ENCODE results near the gene PNPLA3. TPM values are rescaled to one million over a fixed set of nuclear protein-coding genes. Genes with fewer than 3 reads are reported as not detected.

The PNPLA3 gene
- polyA plus RNA-seq, 1 of the 3 experiments (the other 2 are of a cell fraction) = 3.2 TPM

GRCh38 chr22:43880541-43880991 is 43.0 kb upstream of the PNPLA3 start:
- no peak for DNase-seq
- Histone ChIP-seq H3K9me3 (no peaks in the 10 kb centered on the region), H3K9ac (no peak overlapping the region), H3K4me3 (ENCODE audit: low read depth in 2 of 2, low read length in 1 of 2) (no peak overlapping the region), H3K36me3 (replicated peaks in 1 of 2; ENCODE audit: control insufficient read depth in 1 of 2, insufficient read depth in 2 of 2, low read length in 1 of 2) (no peaks in the 10 kb centered on the region), H3K27me3 (ENCODE audit: insufficient read depth) (no peaks in the 10 kb centered on the region), H3F3A (replicated peaks; ENCODE audit: insufficient read depth) (no peaks in the 10 kb centered on the region), H3K27ac (ENCODE audit: low read depth in 2 of 2, low read length in 1 of 2) (no peak overlapping the region), H3K9me2 (no peaks in the 10 kb centered on the region), H2AFZ (ENCODE audit: low read depth) (no peak overlapping the region), H4K20me1 (ENCODE audit: insufficient read depth) (no peaks in the 10 kb centered on the region), H3K4me2 (no peak overlapping the region), H3K4me1 (ENCODE audit: control insufficient read depth in 1 of 2, insufficient read depth in 2 of 2, low read depth in 1 of 2, low read length in 1 of 2) (no peaks in the 10 kb centered on the region), H3K79me2 (ENCODE audit: insufficient read depth) (no peaks in the 10 kb centered on the region)
- ChIA-PET POLR2A (no interaction called here), CTCF (no interaction called here)
- TF ChIP-seq CTCF (IDR thresholded peaks at IDR 0.05) = no peak
- no peak for TF ChIP-seq RFX5 (IDR thresholded peaks at IDR 0.05; ENCODE audit: low read length)
- TF ChIP-seq IRF3 (IDR thresholded peaks at IDR 0.05; ENCODE audit: low read depth, low read length) = no peak
- no peak for TF ChIP-seq MXI1 (IDR thresholded peaks at IDR 0.05; ENCODE audit: low read depth, low read length)
- no peak for TF ChIP-seq ELF1 (IDR thresholded peaks at IDR 0.05)
- no peak for TF ChIP-seq SIN3A (IDR thresholded peaks at IDR 0.05; ENCODE audit: borderline replicate concordance, low read depth, low read length)
- 86% methylated on average over 3 of the region's 15 CpGs for WGBS (ENCODE audit: low lambda C conversion rate)

GRCh38 chr22:43881091-43882061 is 42.2 kb upstream of the PNPLA3 start:
- DNase-seq = no peak
- no peak overlapping the region for H3K4me2 ChIP-seq
- no peak overlapping the region for H2AFZ ChIP-seq (ENCODE audit: low read depth)
- no peaks in the 10 kb centered on the region for H4K20me1 ChIP-seq (ENCODE audit: insufficient read depth)
- no peaks in the 10 kb centered on the region for H3F3A ChIP-seq (replicated peaks; ENCODE audit: insufficient read depth)
- no peak overlapping the region for H3K9ac ChIP-seq
- H3K27ac ChIP-seq (ENCODE audit: low read depth in 2 of 2, low read length in 1 of 2) = no peak overlapping the region
- ChIA-PET CTCF (interaction anchor here (2.2 kb wide), 1 partner anchor 64 kb away, joined by 21 read pairs; no protein-coding TSS in a partner anchor), POLR2A (no interaction called here)
- WGBS (ENCODE audit: low lambda C conversion rate) = 63% methylated on average over 5 of the region's 19 CpGs
- no peaks in the 10 kb centered on the region for H3K9me2 ChIP-seq
- no peaks in the 10 kb centered on the region for H3K27me3 ChIP-seq (ENCODE audit: insufficient read depth)
- H3K4me3 ChIP-seq (ENCODE audit: low read depth in 2 of 2, low read length in 1 of 2) = no peak overlapping the region
- no peaks in the 10 kb centered on the region for H3K4me1 ChIP-seq (ENCODE audit: control insufficient read depth in 1 of 2, insufficient read depth in 2 of 2, low read depth in 1 of 2, low read length in 1 of 2)
- TF ChIP-seq SMC3 (IDR thresholded peaks at IDR 0.05; ENCODE audit: low read depth, low read length) (no peak), ELF1 (IDR thresholded peaks at IDR 0.05) (no peak), MAX (IDR thresholded peaks at IDR 0.05; ENCODE audit: low read depth) (no peak), EP300 (IDR thresholded peaks at IDR 0.05; ENCODE audit: borderline replicate concordance in 1 of 2, low read depth in 1 of 2, low read length in 1 of 2) (no peak), RFX5 (IDR thresholded peaks at IDR 0.05; ENCODE audit: low read length) (no peak), SIN3A (IDR thresholded peaks at IDR 0.05; ENCODE audit: borderline replicate concordance, low read depth, low read length) (no peak), TEAD4 (IDR thresholded peaks at IDR 0.05; ENCODE audit: borderline replicate concordance, insufficient read depth) (no peak), CHD2 (IDR thresholded peaks at IDR 0.05; ENCODE audit: low read length, partially characterized antibody) (no peak), MXI1 (IDR thresholded peaks at IDR 0.05; ENCODE audit: low read depth, low read length) (no peak), ZBTB33 (IDR thresholded peaks at IDR 0.05; ENCODE audit: borderline replicate concordance, low read depth) (no peak), POLR2AphosphoS5 (IDR thresholded peaks at IDR 0.05; ENCODE audit: low read depth, low read length) (no peak), MEF2A (IDR thresholded peaks at IDR 0.05; ENCODE audit: borderline replicate concordance, low read depth) (no peak)
- H3K9me3 ChIP-seq = no peaks in the 10 kb centered on the region
- H3K79me2 ChIP-seq (ENCODE audit: insufficient read depth) = no peaks in the 10 kb centered on the region
- H3K36me3 ChIP-seq (replicated peaks in 1 of 2; ENCODE audit: control insufficient read depth in 1 of 2, insufficient read depth in 2 of 2, low read length in 1 of 2) = no peaks in the 10 kb centered on the region

Measured in SK-N-SH (cell line).